IPS-NIHi7 (cell line): ENCODE results near the gene FSTL5.

Experiments used
- DNase-seq: peaks from one replicate; pipeline ENCODE4 v3.0.0; 2012; ENCODE audit warnings: mixed read lengths; ENCODE audit errors: extremely low spot score

The FSTL5 gene

DNA sequence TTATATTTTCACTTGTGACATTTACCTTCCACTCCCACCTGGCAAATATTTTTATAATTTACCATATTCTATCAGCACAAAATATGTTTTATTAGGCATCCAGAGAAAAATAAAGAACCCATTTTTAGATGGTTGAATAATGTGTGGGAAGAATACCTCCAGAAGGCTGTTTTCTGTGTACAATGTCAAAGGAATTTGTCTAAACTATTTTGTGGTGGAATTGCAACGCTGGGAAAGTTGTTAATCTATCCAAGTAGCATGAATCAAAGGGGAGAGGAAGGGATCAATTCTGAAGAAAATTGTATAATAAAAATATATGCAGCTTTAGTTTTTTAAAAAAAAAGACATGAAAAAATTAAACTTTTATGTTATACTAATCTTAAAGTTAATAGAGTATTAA is 706.5 kb downstream of the FSTL5 start:
- no peak for DNase-seq

DNA sequence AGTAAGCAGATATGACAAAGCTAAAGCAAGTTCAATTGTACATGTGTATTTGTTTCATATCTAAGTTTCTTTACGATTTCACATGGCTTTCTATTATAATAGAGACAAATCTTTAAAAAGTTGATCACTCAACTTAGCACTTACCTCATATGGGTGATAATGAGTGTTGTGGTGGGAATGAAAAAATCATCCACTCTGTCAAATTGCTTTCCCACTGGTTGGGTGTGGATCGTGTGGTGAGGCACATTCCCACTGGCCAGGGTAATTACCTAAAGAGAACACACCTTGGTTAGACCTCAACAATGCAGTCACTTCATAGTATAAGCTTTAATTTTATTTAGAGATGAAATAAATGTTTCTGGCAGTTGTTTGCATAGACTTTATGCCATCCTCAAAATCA is 708.9 kb downstream of the FSTL5 start:
- no peak for DNase-seq

DNA sequence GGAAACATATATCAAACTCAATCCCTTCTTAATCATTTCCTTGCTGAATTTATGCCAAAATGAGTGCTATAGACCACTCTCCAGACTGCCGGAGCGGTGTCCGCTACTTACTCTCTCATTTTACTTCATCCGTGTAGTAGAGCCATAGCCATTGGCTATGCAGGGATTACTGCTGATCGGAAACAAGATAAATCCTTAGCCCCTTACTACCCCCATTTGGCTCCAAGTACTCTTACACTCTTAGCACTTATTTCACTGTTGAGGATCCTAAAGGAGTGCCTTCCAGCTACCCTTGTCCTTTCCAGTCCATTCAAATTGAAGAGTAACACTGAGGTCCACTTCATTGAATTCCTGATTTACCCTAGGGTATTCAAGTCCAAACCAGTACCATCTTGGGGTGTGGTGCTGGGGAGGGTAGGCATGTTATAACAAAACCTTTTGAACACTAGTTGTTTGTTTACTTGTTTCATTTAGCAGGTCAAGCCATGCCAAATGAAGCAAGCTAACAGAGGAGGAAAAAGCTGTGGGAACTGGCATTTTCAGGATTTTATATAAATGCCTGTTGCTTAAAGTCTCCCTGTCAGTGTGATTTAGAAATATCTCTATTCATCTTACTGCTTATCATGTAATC is 715.1 kb downstream of the FSTL5 start:
- DNase-seq, result no peak

DNA sequence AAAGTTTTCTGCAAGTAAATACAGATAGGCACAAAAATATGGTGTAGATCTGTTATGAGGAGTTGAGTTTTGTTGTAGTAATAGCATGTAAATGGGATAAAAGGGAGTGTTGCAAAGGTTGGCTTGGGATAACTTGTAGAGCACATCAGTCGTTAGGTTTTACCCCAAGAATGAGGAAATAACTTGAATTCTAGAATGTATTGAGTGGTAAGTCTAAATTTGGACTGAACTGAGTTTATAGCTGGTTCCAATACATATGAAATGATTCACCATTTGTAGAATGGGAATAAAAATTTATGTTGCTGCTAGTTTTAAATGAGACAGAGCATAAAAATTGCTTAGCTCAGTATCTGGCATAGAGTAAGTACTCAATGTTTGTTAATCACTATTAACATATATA is 719.2 kb downstream of the FSTL5 start:
- DNase-seq, result no peak

DNA sequence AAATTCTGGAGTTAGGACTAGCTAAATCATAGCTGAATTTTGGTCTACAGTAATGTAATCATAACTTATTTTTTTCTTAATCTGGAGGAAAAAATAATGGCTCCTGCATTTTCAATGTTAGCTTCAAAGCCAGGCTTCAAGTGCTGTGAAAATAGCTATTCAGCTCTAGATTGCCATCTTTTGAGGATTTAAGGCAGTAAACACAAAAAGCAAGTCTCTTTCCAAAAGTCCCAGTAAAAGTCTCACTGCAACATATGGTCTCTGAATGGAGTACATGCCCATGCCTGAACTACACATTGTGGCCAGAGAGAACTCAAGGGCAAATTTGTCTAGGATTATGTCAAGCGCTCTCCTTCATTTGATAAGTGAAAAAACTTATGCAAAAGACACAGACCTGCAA is 720.9 kb downstream of the FSTL5 start:
- no peak for DNase-seq

DNA sequence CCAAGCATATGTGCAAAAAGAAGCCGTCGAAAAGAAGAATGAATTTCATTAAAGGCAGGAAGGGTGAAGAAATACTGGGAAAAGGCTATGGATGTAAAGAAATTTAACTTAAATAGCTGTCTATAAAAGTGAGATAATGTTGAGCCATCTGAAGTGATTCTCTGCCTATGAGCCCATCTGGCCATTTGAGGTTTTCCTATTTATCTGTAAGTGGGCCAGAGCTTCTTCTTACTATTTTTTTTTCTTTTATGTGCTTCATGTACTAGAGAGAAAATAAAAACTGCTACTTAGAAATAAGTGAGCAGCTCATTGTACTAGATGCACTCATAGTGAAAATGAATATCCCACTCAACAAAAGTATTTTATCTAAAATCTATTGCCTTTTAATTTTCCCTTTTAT is 725.7 kb downstream of the FSTL5 start:
- no peak for DNase-seq

DNA sequence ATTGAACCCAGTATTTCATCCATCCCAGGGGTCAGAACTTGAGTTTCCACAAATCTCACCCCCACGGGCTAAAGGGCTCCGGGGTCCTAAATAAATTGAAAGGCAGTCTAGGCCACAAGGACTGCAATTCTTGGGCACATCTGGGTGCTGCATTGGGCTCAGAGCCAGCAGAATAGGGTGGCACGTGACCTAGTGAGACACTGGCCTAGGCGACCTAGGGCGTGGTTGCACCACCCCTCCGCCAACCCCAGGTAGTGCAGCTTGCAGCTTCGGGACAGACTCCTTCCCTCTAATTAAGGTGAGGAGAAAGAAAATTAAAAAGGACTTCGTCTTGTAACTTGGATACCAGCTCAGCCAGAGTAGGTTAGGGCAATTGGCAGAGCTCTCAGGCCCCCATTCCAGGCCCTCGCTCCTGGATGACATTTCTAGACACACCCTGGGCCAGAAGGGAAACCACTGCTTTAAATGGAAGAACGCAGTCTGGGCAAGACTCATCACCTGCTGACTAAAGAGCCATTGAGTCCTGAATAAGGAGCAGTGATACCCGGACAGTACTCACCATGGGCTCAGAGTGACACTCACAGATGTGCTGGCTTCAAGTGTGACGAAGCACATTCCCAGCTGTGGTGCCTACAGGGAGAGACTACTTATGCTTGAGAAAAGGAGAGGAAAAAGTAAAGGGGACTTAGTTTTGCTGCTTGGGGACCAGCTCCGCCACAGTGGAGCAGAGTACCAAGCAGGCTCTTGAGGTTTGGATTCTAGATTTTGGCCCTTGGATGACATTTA is 735.4 kb downstream of the FSTL5 start:
- DNase-seq, result no peak

DNA sequence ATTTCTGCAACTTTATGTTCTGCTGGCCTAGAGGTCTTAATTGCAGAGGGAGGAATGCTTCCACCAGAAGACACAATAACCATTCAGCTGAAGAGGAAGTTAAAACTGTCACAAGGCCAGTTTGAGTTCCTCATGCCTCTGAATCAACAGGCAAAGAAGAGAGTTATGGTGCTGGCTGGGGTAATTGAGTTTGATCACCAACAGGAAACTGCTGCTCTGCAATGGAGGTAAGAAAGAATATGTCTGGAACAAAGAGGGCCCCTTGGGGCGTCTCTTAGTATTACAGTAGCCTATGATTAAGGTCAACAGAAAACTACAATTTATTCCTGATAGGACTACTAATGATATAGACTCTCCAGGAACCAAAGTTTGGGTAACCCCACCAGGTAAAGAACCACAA is 744.0 kb downstream of the FSTL5 start:
- peak; percentile 15 for DNase-seq

DNA sequence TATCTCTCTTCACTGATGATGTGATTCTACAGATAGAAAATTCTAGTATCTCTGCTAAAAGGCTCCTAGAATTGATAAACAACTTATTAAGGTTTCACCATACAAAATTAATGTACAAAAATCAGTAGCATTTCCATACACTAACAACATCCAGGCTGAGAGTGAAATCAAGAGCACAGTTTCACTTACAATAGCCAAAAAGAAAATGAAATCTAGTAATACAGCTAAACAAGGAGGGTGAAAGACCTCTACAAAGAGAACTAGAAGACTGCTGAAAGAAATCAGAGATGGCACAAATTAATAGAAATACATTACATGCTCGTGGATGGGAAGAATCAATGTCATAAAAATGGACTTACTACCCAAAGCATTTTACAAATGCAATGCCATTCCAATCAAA is 751.9 kb downstream of the FSTL5 start:
- no peak for DNase-seq

DNA sequence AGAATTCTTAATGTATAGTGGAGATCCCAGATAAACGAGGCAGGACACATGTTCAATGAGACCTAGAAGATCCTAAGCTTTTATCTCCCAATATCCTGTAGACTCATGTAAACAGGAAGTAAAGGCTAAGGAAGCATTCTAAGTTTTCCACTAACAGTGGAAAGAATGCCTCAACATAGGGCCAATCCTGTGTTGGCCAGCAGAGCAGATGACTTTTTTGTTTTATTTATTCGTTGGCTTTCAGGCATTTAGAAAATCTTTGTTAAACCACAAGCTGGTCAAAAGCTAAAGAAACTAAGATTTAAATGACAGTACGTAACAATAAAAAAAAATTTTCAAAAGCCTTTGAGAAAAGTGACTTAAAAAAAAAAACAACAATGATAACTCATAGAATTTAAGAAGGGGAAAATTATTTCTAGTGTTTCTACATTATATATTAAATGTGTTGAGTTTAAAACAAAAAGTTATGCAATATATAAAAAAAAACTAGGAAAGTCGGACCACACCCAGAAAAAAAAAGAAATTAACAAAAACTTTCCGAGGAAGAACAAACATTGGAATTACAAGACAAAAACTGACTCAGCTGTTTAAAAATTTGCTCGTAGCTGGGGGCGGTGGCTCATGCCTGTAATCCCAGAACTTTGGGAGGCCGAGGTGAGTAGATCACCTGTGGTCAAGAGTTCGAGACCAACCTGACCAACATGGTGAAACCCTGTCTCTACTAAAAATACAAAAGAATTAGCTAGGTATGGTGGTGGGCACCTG is 759.3 kb downstream of the FSTL5 start:
- no peak for DNase-seq

DNA sequence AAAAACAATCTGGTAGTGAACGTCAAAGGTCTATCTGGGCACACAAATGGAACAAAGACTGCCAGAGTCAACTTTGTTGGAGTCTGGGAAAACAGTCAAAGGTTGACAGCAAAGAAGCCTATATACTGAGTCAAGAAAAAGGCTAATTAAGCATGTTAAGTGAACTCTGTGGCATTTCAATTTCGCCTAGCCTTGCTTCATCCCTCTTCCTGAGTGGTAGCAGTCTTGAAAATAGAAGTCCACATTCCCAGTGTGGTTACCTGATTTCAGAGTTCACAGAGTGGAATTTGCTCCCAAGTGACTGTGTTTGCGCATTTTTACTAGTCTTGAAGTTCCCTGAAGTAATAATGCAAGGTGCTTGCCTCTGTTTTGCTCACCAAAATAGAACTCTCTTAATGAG is 760.0 kb downstream of the FSTL5 start:
- DNase-seq, result no peak

DNA sequence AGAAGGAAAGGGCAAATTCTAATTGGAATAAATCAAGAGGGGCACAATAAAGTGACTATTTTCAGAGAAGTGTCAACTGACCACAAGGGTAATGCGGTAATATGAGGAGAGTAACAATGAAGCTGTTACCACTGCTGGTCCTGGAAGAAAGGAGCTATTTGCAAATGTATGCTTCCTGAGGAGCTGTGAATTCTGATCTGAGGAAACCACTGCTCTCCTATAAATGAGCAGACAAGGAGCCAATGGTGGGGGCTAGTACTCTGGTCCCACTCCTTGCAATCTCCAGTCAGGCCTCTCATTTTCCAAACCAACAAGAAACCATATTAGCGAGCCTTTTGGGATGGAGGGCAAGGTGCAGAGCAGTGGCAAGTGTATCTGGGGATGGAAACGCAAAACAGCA is 770.2 kb downstream of the FSTL5 start:
- DNase-seq, result peak; percentile 62

DNA sequence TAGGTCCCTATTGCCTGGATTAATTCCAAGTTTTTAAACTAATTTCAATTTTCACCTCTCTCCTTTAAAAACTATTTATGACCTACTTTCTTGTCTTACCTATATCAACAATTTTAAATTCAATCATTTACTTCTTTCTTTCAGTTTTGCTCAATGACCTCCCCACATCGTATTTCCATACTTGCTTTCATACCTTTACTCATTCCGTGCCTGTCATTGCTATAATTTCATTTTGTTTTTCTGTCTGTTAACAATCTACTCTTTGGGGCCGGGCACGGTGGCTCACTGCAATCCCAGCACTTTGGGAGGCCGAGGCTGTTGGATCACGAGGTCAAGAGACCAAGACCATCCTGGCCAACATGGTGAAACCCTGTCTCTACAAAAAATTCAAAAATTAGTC is 781.1 kb downstream of the FSTL5 start:
- DNase-seq, result no peak

DNA sequence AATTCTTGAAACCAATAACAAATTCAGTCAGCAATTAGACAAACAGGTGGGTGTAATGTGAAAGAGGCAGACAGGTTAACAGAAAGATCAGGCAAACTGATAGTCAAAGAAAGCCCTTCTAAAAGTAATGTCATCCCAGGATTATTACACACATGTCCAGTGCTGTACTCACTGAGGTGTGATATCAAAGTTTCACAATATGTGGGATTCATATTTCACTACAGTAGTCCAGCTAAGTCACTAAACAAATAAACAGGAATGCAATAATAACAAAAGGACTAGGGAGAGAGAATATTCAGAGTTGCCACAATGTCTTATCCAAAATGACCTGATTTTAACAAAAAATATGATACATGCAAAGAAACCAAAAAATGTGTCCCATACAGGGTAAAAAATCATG is 787.5 kb downstream of the FSTL5 start:
- DNase-seq, result no peak

DNA sequence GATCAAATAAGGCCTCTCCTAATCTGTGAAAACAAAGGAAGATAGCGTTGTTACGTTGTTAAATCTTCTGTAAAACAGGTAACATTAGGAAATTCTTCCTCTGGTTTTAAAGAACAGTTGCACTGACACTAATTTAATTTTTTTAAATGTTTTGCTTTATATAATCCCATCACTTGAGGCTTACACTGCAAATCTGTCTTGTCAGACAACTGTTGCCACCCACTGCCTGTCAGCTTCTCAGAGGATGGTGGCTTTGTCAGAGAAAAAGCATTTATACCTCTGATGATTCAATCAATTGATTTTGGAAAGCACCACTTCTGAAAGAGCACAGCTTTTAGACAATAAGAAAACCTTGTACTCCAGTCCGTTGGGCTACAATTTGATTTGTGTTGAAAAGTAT is 799.1 kb downstream of the FSTL5 start:
- DNase-seq, result no peak

DNA sequence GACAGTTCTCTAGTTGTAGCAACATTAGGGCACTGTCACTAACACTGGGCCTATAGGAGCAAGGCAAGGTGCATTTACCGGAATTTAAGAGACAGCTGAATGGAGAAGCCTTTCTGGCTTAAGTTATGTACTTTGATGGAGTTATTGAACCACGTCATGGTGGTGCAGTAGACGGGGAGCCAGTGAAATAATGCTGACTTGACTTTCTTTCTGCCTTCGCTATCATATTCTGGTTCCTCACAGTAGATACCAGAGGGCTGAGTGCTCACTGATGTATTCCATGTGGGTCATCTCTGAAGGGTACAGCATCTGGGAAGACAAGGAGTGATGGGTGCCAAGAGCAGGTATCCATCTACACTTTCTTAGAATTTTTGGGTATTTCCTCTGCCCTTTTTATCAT is 802.8 kb downstream of the FSTL5 start:
- no peak for DNase-seq

DNA sequence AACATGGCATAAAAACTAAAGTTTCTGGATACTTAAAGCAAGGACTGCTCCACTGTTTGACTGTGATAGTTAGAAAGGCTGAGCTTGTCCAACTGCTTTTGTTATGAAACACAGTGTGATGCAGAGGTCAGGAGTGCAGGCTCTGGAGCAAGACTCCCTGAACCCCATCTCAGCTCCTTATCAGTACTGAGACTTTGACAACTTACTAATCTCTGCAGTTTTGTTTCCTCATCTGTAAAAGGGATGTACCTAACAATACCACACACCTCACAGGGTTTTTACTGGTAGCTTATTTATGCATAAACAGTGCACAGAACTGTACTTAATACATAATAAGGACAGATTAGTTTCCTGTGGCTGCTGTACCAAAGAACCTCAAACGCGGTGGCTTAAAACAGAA is 804.3 kb downstream of the FSTL5 start:
- no peak for DNase-seq

DNA sequence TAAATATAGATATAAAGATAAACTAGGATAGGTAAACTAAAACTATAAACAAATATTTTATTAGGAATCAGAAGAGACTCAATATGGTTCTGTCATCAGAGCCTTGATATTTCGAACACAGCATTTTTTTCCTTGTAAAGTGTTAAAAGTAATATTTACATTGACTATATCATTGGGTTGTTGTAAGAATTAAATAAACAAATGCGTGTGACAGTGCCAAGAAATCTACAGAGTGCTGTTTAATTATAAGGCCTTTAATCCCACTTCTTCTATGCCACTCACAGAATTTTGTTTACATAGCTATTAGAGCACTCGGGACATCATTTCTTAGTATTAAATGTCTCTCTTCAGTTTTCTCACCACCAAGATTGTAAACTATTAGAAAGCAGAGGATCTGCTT is 807.4 kb downstream of the FSTL5 start:
- no peak for DNase-seq

DNA sequence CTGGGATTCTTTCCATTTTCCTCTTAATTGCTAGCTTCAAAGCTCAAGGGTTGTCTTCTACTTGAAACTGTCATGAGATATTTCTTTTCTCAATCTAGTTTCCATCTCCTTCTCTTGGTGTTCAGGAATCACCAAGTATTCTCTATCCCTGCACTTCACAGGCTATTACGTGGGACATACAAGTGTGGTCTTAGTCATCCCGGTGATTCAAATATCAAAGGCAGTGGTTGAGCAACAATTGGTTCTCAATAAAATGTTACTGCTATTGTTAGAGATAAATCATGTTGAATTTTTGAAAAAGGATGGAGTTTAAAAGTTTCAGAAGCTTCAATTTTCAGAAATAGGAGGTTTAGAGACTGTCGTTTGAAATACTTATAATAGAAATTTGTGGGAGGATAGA is 812.9 kb downstream of the FSTL5 start:
- DNase-seq, result no peak

DNA sequence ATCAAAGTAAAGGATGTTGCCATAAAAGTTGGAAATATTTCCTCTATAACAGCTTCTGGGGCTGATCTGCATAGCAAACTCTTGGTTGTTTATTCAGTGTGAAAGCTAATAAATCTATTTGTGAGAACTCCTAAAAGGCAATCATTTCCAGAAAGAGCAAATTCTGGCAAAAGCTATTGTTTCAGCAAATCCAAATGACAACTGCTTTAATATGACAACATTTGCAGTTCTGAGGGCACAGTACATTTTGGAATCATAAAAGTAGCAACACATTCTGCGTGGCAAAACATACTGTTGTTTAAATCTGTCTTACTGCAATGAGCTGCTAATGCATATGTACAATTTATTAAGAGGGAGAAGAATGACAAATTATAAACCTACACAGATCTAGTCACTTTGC is 818.1 kb downstream of the FSTL5 start:
- no peak for DNase-seq

DNA sequence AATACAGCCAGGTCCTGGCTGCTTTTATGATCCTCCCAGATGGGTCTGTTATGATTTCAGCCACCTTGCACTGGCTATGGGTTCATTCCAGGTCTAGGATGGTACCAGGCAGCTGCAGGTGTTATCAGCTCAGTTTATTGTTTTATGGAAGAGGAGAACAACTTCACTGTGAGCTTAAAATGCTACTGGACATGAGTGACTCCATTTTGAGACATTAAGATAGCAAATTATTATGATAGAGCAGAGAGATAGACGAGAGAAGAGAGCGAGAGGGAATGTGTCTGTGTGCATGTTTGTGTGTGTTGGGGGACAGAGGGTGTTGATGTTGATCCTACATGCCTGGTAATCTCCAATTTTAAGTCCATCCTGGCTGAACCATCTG is 820.2 kb downstream of the FSTL5 start:
- DNase-seq, result no peak

DNA sequence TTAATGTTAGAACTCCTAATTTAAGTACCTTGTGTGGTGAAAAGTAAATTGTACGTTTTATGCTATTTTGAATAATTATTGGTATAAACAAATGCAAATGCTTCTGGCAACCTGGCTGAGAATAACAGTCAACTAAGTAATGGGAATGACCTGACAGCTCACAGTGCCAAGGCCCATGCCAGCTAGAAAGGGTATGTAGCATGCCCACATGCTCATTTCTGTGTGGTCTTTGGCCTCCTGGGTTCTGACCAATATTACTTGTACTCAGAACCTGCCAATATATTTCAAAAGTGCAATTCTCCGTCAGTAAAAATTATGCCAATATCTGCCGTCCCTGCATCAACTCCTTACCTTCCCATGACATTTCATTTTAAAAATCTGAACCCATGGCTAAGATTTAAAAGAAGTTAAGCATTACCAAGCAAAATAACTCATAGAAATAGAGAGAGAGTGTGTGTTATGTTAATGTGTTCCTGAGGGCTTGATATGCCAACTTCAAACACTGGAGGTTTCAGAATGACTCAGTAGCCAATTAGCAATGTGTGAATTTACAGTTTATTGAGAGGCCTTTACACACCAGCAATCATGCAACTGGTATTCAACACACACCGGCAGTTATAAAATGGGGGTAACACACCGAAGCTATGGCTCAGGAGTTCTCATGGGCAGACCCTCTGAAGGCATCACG is 820.8 kb downstream of the FSTL5 start:
- no peak for DNase-seq
